ENCODE measurements around the gene C2orf49. TPM values are rescaled to one million over a fixed set of nuclear protein-coding genes. Genes with fewer than 3 reads are reported as not detected.
"Not testable (repeated sequence)": the region's sequence is repeated elsewhere in the genome, so short reads cannot be mapped to it uniquely, and the experiment has no call there.

Gene C2orf49
- total RNA-seq, 2 experiments from 2014 or later = 23.9 to 25.0 TPM

DNA sequence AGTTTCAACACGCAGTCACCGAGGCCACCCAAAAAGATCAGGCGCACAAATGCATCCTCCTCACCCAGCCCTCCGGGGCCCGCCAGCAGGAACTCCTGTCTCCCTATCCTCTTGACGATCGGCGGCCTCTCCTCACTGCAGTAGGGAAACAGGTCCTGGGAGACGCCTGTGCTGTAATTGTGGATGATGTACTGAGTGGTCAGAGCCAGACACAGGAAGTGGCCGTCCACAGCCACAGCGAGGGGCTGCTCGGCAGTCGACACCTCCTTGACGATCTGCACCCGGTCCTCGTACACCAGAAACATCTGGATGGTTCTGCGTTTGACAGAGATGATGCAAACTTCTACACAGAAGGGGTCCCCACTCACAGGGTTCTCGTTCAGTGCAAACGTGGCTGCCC lies 29.8 kb upstream of the C2orf49 start:
- no peaks in the 10 kb centered on the region for H3K27me3 Mint-ChIP-seq
- H3K4me3 Mint-ChIP-seq = no peak overlapping the region
- peaks cover 7% of the 10 kb centered on the region for H3K36me3 Mint-ChIP-seq
- DNase-seq = no peak
- H3K27ac Mint-ChIP-seq = no peak overlapping the region
- H3K9me3 Mint-ChIP-seq = no peaks in the 10 kb centered on the region
- POLR2A ChIA-PET = no interaction called here
- peaks cover 18% of the 10 kb centered on the region for H3K4me1 Mint-ChIP-seq
- ATAC-seq (ENCODE audit: low read depth) = no peak

DNA sequence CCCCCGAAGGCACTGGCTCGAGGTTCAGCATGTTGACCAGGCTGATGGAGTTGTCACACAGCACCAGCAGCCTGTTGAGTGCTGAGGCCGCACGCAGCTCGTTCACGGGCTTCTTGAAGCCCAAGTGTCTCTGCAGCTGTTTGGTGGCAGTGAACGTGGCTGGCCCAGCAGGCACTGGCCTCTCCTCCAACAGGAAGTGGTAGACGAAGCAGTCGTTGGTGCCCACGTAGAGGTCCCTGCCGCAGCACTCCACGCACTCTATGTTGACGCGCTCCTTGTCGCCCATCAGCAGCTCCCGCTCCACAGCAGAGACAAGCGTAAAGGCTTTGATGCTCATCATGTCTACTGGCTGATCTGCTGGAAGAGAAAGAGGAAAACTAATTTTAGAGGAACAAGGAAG lies 29.4 kb upstream of the C2orf49 start:
- H3K27me3 Mint-ChIP-seq = no peaks in the 10 kb centered on the region
- peaks cover 15% of the 10 kb centered on the region for H3K4me1 Mint-ChIP-seq
- H3K4me3 Mint-ChIP-seq = no peak overlapping the region
- DNase-seq (no peak), ATAC-seq (ENCODE audit: low read depth) (no peak)
- no peaks in the 10 kb centered on the region for H3K9me3 Mint-ChIP-seq
- POLR2A ChIA-PET = no interaction called here
- peaks cover 7% of the 10 kb centered on the region for H3K36me3 Mint-ChIP-seq
- H3K27ac Mint-ChIP-seq = no peak overlapping the region

DNA sequence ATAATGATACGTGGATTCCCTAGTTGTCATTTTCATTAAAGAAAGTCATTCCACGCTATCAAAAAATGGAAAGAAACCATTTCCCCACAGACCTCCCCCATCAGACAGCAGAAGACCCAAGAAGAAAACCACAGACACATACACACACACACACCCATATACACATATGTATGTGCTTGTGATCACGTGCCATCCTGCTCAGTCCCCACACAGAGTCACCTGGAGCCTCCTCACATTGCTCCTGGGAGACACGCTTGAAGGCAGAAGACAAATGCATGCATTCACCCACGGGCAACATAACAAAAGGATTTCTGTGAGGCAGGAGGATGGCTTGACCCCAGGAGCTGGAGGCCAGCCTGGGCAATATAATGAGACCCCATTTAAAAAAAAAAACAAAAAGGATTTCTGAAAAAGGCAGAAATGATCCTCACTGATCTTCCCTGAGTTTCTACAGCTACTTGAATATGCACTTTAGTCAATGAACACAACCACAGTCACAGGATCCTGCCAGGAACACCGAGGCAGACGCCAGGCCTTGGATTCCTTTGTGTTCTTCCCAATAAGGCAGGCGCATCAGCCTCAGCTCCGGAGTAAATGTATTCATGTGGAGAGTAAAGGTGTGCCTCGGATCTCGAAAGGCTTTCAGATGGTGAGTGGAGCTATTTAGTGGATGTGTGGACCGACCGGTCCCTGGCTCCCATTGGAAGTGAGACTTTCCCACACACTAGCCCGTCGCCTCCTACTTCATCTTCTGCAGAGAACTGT lies 28.8 kb upstream of the C2orf49 start:
- Mint-ChIP-seq H3K27ac (no peak overlapping the region), H3K36me3 (peaks cover 7% of the 10 kb centered on the region), H3K4me3 (no peak overlapping the region)

DNA sequence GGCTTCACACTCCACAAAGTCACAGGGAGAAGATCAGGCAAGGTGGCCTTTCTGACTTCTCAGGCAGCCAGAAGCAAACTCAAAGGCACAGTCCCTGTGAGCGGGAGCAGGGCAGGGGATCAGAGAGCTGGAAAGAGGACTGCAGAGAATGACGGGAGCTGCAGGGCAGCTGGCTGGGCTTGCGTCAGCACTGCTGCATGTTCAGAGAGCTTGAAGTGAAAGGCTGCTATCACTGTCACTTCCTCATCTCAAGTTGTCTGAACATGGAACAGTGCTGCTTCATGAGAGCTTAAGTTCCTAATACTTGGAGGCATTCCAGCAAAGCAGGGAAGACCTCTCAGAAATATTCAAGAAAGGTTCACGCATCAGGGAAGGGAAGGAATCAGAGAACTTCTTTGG lies 28.2 kb upstream of the C2orf49 start:
- DNase-seq = no peak
- Mint-ChIP-seq H3K4me1 (peaks cover 11% of the 10 kb centered on the region), H3K27me3 (no peaks in the 10 kb centered on the region), H3K36me3 (peaks cover 7% of the 10 kb centered on the region), H3K27ac (no peak overlapping the region), H3K4me3 (no peak overlapping the region), H3K9me3 (no peaks in the 10 kb centered on the region)
- no peak for ATAC-seq (ENCODE audit: low read depth)
- POLR2A ChIA-PET = no interaction called here

More for the DNA sequence above, 28.8 kb upstream of the C2orf49 start:
- DNase-seq (no peak), ATAC-seq (ENCODE audit: low read depth) (no peak)
- no peaks in the 10 kb centered on the region for H3K9me3 Mint-ChIP-seq
- H3K27me3 Mint-ChIP-seq = no peaks in the 10 kb centered on the region
- peaks cover 12% of the 10 kb centered on the region for H3K4me1 Mint-ChIP-seq
- POLR2A ChIA-PET = no interaction called here

DNA sequence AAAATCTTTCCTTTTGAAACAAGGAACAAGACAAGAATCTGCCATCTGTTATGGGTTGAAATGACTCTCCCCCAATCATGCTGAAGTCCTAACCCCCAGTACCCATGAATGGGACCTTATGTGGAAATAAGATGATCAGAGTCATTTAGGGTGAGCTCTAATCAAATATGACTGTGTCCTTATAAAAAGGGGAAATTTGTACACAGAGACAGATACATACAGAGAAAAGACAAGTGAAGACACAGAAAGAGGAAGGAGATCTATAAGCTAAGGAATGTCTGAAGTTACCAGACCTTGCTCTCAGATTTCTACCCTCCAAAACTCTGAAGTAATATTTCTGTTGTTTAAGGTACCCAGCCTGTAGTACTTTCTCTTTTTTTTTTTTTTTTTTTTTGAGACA lies 23.5 kb upstream of the C2orf49 start:
- Mint-ChIP-seq H3K4me3 (no peak overlapping the region), H3K9me3 (no peaks in the 10 kb centered on the region), H3K4me1 (peaks cover 5% of the 10 kb centered on the region), H3K27me3 (no peaks in the 10 kb centered on the region), H3K36me3 (peaks cover 5% of the 10 kb centered on the region), H3K27ac (no peak overlapping the region)
- ATAC-seq (ENCODE audit: low read depth) (no peak), DNase-seq (no peak)
- POLR2A ChIA-PET = no interaction called here

DNA sequence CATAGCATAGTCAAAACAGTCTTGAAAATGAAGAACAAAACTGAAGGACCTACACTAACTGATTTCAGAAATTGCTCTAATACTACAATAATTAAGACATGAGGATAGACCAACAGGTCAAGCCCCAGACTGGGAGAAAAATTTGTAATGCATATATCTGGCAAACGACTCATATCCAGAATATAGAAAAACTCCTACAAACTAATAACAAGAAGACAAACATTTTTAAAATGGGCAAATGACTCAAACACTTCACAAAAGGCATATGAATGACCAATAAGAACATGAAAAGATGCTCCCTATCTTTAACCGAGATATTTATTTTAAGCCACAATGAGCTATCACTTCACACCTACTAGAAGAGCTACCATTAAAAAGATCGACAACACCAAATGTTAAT lies 22.0 kb upstream of the C2orf49 start:
- no peaks in the 10 kb centered on the region for H3K27me3 Mint-ChIP-seq
- H3K9me3 Mint-ChIP-seq = no peaks in the 10 kb centered on the region
- peaks cover 5% of the 10 kb centered on the region for H3K36me3 Mint-ChIP-seq
- H3K4me3 Mint-ChIP-seq = no peak overlapping the region
- peaks cover 6% of the 10 kb centered on the region for H3K4me1 Mint-ChIP-seq
- DNase-seq (no peak), ATAC-seq (ENCODE audit: low read depth) (no peak)
- POLR2A ChIA-PET = interaction anchor here (1.0 kb wide), 2 partner anchors 13 to 14 kb away, joined by 3 read pairs; partner anchors contain the start of gene TGFBRAP1
- no peak overlapping the region for H3K27ac Mint-ChIP-seq

DNA sequence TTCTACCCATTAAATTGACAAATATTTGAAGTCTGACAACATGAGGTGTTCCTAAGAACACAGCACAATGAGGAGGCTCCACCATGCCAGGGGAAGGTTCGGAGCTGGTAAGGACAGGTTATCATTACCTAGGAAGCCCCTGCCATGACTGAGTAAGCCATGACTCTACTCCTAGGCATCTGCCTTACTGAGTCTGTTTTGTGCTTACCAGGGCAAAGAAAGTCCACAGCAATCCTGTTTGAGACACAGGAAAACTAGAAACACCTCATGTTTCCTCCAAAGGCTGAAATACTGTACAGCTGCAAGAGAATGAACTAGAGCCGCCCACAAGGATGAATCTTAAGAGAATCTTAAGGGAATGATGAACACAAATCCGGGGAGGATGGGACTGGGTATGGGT lies 19.4 kb upstream of the C2orf49 start:
- Mint-ChIP-seq H3K4me3 (no peak overlapping the region), H3K27ac (no peak overlapping the region), H3K36me3 (peaks cover 5% of the 10 kb centered on the region), H3K4me1 (peaks cover 9% of the 10 kb centered on the region), H3K27me3 (no peaks in the 10 kb centered on the region), H3K9me3 (no peaks in the 10 kb centered on the region)
- POLR2A ChIA-PET = no interaction called here
- ATAC-seq (ENCODE audit: low read depth) (no peak), DNase-seq (no peak)

DNA sequence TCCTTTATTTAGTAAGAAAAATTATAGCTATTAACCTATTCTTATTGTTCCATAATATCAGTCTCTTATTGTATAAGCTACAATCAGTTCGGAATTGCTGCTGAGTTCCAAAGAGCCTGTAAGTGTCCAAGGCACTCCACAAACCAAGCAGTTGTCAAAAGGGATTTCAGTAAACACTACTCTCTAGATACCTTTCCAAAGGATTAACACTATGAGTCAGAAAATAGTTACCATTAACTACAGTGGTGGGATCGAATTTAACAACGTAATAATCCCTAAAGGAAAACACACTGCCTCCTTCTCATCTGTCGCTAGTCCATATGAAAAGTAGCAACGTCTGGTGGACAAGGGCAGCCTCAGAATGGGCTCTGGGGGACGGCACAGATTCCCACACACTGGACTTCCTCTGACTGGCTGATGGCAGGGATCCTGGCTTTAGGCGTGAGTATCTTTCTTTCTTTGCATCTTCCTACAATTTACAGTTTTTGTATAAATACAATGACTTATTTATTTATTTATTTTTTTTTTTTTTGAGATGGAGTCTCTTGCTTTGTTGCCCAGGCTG lies 16.6 kb upstream of the C2orf49 start:
- Mint-ChIP-seq H3K9me3 (no peaks in the 10 kb centered on the region), H3K27ac (no peak overlapping the region), H3K4me3 (no peak overlapping the region), H3K36me3 (peaks cover 8% of the 10 kb centered on the region), H3K4me1 (peaks cover 14% of the 10 kb centered on the region), H3K27me3 (no peaks in the 10 kb centered on the region)
- DNase-seq = no peak
- POLR2A ChIA-PET = no interaction called here
- no peak for ATAC-seq (ENCODE audit: low read depth)

DNA sequence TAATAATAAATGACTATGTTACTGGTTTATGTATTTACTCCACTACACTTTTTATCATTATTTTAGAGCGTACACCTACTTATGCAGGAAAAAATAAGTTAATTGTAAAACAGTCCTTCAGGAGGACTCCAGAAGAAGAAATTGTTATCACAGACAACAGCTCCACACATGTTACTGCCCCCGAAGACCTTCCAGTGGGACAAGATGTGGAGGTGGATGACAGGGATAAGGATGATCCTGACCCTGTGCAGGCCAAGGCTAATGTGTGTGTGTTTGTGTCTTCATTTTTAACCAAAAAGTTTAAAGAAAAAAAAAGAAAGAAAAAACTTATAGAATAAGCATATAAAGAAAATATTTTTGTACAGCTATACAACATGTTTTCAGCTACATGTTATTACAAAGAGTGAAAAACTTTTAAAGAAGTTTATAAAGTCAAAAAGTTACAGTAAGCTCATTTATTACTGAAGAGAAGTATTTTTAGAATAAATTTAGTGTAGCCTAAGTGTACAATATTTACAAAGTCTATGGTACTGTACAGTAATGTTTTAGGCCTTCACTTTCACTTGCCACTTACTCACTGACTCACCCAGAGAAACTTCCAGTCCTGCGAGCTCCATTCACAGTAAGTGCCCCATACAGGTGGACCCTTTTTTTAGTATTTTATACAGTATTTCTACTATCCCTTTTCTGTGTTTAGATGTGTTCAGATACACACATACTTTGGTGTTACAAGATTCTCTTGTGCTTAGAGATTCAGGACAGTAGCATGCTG lies 15.3 kb upstream of the C2orf49 start:
- DNase-seq (no peak), ATAC-seq (ENCODE audit: low read depth) (no peak)
- no peak overlapping the region for H3K4me3 Mint-ChIP-seq
- H3K4me1 Mint-ChIP-seq = peaks cover 14% of the 10 kb centered on the region
- H3K36me3 Mint-ChIP-seq = peaks cover 8% of the 10 kb centered on the region
- H3K9me3 Mint-ChIP-seq = no peaks in the 10 kb centered on the region
- H3K27ac Mint-ChIP-seq = no peak overlapping the region
- no peaks in the 10 kb centered on the region for H3K27me3 Mint-ChIP-seq
- POLR2A ChIA-PET = no interaction called here

DNA sequence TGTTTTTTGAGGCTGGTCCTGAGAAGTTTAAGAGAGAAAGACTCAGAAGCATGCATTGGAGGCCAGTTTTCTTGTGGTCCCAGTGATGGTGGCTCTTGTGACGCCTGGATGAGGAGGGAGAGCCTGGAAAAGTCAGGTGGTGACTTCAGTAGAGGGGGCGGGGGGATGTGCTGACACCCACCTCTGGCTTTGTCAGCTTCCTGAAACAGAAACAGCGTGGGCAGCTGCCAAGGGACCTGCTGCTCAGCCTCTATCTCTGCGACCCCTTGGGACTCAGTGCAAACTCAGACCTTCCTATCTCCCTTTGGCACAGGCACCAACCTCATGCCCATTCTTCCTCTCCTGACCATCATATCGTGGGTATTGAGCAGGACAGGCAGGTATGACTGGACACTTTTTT lies 14.2 kb upstream of the C2orf49 start:
- POLR2A ChIA-PET = no interaction called here
- Mint-ChIP-seq H3K4me1 (peaks cover 17% of the 10 kb centered on the region), H3K27me3 (no peaks in the 10 kb centered on the region), H3K9me3 (no peaks in the 10 kb centered on the region), H3K27ac (no peak overlapping the region), H3K4me3 (no peak overlapping the region), H3K36me3 (peaks cover 5% of the 10 kb centered on the region)
- DNase-seq = no peak
- ATAC-seq (ENCODE audit: low read depth) = no peak

DNA sequence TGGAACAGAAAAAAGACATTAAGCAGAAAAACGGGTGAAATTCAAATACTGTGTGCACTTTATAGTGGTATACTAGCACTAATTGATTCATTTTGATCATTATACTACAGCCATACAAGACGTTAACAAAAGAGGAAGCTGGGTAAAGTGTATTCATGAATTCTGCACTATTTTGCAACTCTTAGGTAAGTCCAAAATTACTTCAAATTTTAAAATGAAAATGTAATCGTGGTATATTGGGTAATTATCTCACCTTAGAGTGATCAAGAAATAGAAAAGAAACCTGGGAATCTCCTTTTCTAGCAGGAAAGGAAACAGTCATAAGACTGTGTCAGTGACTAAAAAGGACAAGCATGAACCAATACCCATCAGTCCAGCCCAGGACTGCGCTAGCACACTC lies 13.2 kb upstream of the C2orf49 start:
- DNase-seq (no peak), ATAC-seq (ENCODE audit: low read depth) (no peak)
- H3K4me3 Mint-ChIP-seq = no peak overlapping the region
- H3K9me3 Mint-ChIP-seq = no peaks in the 10 kb centered on the region
- H3K4me1 Mint-ChIP-seq = peaks cover 24% of the 10 kb centered on the region
- H3K27me3 Mint-ChIP-seq = no peaks in the 10 kb centered on the region
- no peak overlapping the region for H3K27ac Mint-ChIP-seq
- POLR2A ChIA-PET = no interaction called here
- H3K36me3 Mint-ChIP-seq = peaks cover 8% of the 10 kb centered on the region

DNA sequence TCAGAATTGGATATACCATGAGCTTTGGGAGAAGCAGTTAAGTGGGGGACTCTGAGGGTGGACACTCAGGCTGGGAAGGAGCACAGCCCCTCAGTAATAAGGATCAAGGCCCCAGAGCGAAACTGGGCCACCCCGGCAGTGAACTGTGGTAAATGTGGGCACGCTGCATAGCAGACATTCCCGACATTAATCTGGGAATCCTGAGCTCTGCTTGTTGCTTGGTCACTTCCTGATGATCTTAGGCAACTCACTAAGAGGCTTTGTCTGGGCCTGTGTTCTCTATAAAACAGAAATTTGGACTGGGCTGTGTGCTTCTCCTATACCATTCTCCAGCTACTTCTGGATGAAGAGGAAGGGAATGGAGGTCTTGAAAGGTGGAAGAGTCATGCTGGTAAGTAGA lies 12.6 kb upstream of the C2orf49 start:
- Mint-ChIP-seq H3K4me3 (no peak overlapping the region), H3K36me3 (peaks cover 9% of the 10 kb centered on the region), H3K4me1 (peaks cover 25% of the 10 kb centered on the region), H3K9me3 (no peaks in the 10 kb centered on the region), H3K27ac (no peak overlapping the region), H3K27me3 (no peaks in the 10 kb centered on the region)
- DNase-seq (no peak), ATAC-seq (ENCODE audit: low read depth) (no peak)
- POLR2A ChIA-PET = no interaction called here

DNA sequence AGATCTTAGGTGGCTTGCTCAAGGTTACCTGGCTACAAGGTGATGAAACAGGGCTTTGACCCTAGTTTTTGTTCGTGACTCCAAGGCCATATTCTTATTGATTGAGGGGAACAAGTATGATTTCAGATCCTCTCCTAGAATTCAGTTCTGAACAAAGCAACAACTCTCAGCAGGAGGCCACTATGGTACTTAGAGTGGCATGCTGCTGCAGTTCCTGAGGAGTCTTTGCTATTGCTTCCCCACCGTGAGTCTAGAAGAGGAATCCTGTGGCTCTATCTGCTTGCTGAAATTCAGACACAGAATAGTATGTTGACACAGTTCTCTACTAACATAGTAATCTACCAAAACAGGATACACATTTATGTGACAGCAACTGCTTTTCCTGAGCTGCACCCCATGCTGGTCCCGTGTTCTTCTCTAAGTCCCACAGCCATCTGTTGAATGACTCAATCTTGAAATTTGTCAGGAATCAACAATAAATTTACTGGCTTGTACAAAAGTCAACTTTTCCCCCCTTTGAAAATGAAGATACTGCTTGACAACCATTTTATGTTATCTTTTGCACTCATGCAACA lies 11.9 kb upstream of the C2orf49 start:
- Mint-ChIP-seq H3K36me3 (peaks cover 9% of the 10 kb centered on the region), H3K4me3 (no peak overlapping the region), H3K4me1 (peaks cover 29% of the 10 kb centered on the region)

DNA sequence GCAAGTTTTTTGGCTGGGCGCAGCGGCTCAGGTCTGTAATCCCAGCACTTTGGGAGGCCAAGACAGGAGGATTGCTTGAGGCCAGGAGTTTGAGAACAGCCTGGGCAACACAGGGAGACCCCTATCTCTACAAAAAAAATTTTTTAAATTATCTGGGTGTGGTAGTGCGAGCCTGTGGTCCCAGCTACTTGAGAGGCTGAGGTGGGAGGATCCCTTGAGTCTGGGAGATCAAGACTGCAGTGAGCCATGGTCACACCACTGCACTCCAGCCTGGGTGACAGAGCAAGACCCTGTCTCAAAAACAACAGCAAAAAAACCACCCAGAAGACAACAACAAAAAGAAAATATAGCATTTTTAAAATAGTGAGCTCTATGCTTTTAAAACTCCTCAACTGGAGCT lies 10.1 kb upstream of the C2orf49 start:
- ATAC-seq (ENCODE audit: low read depth); H3K27ac Mint-ChIP-seq; DNase-seq; H3K9me3 Mint-ChIP-seq; H3K36me3 Mint-ChIP-seq; H3K27me3 Mint-ChIP-seq; H3K4me3 Mint-ChIP-seq; POLR2A ChIA-PET: not testable (repeated sequence)
- peaks cover 33% of the 10 kb centered on the region for H3K4me1 Mint-ChIP-seq

More for the DNA sequence above, 11.9 kb upstream of the C2orf49 start:
- Mint-ChIP-seq H3K27me3 (no peaks in the 10 kb centered on the region), H3K27ac (no peak overlapping the region), H3K9me3 (no peaks in the 10 kb centered on the region)
- POLR2A ChIA-PET = no interaction called here
- DNase-seq (no peak), ATAC-seq (ENCODE audit: low read depth) (no peak)
